Activated CD4-positive, alpha-beta T cell treated with anti-CD3 and anti-CD28 coated beads for 24 hours (primary cell): Measurements from ENCODE around the gene RHOT2.

Experiments used
- DNase-seq, 2 donors: peaks; one replicate each; pipeline ENCODE4 v3.0.0-alpha.2; 2020; ENCODE audit warnings: low read depth in 2 of 2

Gene RHOT2

DNA sequence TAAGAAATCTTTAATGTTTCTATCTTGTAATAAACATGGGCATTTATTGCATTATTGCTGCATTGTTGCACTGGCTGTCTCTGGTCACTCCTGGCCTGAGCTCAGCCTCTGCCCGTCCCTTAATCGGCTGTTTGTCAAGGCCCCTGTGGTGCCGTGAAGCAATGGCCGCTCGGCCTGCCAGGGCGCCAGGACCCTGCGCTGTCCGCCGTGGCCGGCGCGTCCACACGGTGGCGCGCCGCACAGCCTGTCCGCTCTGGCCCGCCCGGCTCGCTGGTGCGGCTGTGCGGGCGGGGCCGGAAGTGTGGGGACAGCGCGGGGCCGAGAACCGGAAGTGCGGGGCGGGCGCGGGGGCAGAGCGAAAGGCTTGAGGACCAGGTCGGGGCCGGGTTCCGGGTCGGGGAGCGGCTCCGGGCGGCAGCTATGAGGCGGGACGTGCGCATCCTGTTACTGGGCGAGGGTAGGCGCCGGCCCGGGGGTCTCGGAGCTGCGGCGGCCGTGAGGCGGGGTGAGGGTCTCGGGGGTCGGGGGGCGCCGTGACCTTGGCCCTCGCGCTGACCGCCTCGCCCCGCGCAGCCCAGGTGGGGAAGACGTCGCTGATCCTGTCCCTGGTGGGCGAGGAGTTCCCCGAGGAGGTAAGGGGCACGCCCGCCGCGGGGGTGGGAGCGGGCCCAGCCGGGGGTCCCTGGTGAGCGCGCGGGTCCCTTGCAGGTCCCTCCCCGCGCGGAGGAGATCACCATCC lies at the start of gene RHOT2:
TSS of gene RHOT2 (plus strand) at position 353 of the 739 bp plus-strand sequence. CDS start at position 421, 68 bp downstream.
- peak; percentile 90 to 91 for DNase-seq

DNA sequence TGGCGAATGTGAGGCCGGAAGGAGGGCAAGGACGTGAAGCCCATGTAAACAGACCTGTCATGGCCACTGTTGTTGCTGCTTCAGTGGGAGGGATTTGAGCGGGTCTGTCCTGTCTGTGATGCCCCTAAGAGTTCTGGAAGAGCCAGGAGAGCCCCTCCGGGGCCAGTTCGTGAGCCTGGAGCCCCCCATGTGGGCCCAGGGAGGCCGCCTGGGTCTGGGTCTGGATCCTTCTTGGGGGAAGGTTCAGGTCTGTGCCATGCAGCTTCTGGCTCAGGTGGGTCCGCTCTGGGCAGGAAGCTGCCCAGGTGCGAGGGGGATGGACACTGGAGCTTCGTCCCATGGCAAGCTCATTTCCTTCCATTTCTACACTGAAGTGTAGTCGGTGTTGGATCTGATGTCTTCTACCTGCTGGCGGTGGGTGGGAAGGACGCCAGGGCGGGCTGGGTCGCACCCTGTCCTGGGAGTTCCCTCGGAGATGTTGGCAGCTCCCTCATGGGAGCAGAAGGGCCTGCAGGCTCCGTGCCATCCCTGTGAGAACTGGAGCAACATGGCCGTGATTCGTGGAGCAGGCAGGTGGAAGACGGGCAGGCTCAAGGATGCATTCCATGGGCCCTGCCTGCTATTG lies 48.3 kb upstream of the RHOT2 start:
- DNase-seq = no peak

DNA sequence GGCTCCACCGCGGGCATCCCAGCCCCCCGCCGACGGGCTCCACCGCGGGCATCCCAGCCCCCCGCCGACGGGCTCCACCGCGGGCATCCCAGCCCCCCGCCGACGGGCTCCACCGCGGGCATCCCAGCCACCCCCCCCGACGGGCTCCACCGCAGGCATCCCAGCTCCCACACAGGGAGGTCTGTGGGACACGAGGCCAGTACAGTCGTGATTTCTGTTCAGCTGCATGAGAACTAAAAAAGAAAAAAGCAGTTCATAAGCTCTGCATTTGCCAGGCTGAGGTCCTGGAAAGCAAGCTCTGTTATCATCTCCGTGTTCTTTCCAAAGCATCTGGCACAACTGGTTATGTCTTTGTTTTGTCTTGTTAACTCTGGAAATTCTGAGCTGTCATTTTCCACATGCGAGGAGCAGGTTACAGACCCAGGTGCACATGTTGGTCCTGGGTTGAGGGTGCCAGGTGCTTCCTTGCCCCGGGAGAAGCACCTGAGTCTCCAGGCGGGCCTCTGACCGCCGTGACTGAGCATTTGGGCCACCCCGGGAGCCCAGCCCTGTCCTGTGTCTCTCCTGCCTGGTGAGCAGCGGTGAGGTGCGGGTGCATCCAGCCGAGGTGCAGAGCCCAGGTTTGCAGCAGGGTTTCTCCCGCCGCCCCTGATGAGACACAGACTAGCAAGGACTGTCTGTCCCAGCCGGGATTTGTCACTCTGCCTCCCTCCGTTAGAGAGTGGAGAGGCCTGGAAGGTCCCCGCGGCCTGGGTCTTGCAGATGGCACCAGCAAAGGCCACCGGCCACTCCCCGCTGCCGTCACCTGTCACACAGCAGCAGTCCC lies 47.0 kb upstream of the RHOT2 start:
- no peak for DNase-seq

DNA sequence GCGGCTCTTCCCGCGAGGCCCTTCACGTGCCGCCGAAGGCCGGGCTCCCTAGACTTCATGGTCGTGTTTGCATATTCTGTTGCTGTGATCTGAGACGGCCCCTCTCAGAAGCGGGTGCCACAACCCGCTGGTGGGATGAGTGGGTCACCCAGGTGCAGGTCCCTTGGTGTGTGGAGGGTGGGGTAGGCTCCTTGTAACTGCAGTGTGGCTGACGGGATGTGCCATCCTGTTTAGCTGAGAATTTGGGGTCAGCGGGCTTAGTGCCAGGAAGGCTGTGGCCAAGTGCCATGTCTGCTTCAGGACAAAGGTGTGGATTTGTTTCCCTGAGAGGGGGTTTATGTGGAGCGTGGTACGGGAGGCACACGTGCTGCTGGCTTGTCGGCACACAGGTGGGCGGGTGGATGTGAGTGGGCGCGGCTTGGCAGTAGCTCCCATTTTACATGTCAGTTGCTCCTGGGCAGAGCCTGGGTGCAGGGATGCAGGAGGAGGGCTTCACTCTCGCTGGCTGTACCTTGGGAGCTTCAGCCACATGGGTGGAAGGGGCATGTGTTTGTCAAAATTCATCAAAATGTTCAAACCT lies 46.3 kb upstream of the RHOT2 start:
- no peak for DNase-seq

DNA sequence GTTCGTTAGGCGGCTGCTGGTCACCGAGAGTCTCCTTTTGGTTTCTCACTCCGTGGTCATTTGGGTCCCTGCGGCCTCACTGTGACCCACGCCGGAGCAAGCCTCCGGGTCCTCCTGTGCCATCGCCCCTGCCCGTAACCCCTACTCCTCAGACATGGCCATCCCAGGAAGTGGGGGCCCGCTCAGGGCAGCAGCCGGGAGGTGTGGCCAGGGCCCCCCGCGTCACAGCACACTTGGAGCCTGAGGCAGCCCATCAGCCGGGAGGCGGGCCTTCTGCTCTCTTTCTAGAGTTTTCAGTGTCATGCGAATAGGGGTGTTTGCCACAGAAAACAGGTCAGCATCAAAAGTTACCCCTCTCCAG lies 45.0 kb upstream of the RHOT2 start:
- no peak for DNase-seq

DNA sequence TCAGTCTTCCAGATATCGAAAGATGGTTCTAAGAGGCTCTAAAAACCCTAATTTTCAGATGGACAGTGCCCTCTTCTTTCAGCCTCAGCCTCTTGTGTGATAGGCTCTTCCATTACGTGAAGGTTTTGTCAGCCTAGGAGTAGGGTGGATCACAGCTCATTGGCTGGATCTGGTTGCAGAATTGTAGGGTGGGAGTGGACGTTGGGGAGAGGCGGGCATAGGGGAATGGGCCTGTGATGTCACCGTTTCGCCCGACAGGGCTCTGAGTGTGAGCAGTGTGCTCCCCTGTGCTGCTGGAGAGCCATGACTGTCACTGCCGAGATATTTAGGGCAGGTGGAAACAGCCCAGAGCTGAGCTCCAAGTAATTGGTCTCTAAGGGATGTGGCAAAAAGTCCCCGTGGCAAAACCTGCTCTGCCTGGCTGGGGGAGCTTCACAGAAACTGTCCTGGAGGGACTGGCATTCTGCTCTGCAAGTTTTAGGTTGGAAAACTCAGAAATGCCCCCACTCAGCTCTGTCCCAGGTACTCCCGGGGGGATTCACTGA lies 43.3 kb upstream of the RHOT2 start:
- DNase-seq = no peak

DNA sequence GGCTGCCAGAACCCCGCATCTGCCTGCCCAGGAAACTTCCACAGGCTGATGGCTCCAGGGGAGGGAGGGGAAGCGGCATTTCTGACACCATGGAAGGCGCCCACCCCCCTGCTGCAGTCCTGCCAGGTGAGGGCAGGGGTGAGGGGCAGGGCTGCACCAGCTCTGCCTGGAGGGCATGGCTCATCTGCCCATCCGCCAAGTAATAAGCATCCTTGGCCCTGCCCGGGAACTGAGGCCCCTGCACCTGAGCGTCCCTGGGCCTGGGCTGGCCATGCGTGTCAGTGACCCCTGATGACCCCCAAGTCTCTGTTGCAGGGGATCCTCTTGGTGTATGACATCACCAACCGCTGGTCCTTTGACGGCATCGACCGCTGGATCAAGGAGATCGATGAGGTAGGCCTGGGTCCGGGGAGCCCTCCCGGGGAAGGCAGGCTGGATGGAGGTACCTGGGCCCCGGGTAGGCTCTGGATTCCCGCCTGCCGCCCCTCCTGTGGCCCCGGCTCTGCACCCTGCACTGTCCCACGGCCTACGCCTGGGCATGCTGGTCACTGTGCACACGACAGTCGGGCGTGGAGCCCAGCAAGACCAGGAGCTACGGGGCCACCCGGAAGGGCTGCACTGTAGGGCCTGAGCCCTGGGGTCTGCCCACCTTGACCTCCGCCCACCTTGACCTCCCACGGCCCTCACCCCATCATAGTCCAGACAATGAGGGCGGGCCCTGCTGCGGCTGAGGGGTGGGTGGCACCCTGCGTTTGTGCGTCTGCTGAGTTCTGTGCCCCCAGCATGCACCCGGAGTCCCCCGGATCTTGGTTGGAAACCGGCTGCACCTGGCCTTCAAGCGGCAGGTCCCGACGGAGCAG lies 42.6 kb upstream of the RHOT2 start:
- no peak for DNase-seq

DNA sequence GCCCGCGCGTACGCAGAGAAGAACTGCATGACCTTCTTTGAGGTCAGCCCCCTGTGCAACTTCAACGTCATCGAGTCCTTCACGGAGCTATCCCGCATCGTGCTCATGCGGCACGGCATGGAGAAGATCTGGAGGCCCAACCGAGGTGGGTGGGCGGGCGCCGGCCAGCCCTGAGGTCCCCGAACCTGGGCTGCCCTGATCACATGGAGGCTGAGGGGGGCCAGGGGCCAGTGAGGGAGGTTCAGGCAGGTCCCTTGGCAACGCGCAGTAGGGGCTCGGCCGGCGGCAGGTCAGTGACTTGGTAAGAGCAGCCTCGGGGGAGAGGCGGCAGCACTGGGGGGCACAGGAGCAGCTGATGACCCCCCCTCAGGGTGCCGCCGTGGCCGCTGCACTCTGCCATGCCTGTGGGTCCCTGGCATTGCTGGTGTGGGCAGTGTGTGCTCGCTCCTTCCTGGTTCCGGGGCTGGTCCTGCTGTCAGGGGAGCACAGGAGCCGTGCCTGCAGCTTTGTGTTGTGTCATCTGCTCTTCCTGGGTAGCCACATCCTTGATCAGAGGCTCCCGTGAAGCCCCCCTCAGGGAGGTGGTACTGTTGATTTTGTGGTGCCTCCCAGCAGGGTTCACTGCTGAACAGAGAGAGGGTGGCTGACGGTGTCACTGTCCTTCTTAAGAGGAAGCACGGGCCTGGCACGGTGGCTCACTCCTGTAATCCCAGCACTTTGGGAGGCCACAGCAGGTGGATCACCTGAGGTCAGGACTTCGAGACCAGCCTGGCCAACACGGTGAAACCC lies 41.8 kb upstream of the RHOT2 start:
- DNase-seq = no peak

DNA sequence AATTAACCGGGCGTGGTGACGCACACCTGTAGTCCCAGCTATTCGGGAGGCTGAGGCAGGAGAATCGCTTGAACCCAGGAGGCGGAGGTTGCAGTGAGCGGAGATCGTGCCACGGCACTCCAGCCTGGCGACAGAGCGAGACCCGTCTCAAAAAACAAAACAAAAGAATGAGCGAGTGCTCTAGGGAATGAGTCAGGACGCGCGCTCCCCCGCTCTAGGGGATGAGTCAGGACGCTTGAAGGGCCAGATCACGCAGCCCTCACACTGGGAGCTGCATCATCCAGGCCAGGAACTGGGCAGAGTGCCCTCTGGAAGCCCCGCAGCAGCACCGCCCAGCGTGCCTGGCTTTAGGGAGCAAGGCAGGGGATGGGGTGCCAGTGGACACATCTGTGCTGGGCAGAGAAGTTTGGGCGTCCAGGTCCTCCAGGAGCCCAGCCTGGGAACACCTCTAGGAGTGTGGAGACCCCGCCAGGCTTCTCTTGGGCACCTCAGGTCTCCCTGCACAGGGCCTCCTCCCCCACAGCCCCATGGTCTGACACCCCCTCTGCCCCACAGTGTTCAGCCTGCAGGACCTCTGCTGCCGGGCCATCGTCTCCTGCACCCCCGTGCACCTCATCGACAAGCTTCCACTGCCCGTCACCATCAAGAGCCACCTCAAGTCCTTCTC lies 41.0 kb upstream of the RHOT2 start:
- no peak for DNase-seq

DNA sequence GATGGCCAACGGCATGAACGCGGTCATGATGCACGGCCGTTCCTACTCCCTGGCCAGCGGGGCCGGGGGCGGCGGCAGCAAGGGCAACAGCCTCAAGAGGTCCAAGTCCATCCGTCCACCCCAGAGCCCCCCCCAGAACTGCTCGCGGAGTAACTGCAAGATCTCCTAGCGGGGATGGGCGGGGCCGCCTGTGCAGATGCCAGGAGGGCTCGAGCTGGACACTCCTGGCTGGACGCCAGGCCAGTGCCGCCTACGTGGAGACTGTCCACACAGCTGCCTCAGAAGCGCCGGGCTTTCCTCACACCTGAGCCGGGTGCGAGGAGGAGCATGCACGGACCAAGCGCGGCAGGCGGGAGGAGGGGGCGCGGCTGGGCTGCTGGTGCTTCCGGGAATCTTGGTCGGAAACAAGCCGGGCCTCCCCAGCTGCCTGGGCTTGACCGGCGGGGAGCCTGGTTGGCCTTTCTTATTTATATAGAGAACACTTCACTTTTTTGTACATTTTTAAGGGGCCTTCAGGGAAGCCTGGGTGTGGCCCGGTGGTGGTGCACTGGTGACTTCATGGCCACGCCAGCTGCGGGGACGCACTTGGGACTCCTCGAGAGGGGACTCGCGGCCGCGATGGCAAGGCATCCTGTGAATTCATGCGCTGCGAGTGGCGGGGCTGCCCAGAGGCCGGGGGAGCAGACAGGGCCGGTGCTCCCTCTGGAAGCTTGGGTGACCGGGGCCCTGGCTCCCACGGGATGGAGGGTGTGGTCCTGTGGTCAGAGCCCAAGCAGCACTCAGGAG lies 40.3 kb upstream of the RHOT2 start:
- no peak for DNase-seq

DNA sequence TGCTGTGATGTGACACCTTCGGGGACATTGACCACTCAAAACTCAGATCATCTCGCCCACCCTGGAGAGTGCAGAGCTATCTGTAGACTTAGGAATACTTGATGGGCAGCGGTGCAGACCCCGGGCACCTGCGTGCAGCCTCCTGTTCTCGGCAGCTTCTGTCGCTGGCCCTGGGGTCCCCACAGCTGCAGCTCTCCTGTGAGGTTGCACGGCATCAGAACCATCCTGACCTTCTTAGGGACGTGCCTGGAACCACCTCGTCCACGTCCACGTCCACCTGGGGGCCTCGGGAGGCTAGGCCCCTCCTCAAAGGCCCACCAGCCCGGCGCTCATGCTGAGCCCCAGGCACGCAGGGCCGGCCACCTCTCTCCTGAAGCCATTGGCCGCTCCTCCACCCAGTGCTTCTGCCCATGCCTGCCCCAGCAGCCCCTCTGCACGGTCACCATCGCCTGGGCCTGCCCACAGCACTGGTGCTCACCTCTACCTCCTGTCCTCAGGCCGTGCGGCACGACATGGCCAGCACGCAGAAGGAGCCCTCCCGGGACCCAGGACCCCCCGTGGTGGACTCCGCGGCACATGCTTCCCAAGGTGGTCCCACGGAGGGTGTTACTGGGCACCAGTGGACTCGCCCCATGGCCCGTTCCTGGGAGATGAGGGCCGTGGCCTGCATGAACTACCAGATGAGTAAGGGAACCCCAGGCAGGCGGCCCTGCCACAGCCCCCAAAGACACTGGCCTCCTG lies 39.4 kb upstream of the RHOT2 start:
- DNase-seq = no peak

DNA sequence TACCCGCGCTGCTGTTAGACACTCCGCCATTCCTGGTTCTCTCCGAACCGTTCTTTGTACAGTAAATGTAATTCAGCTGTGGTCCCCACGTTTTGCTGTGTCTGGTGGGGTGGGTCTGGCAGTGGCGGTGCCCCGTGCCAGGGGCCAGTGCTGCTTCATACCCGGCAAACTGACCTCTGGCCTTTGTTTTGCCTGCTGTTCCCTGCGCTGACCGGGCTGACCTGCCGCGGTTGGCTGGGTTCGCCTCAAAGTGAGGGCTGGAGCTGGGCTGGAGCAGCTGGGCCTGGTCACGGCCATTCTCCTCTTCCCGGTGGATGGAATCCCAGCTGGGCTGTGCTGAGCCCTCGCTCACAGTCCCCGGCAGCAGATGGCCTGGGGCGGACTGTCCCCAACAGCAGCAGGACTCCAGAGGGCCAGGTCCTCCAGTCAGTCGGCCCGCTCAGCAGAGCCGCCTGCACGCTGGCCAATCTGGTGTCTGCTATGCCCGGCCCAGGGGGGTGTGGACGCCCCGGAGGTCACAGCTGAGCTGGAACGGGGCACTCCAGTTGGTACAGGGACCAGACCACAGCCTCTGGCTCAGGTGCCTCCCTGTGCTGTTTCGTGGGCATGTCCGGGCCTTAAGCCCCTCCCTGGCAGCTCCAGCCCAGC lies 38.6 kb upstream of the RHOT2 start:
- DNase-seq = no peak

DNA sequence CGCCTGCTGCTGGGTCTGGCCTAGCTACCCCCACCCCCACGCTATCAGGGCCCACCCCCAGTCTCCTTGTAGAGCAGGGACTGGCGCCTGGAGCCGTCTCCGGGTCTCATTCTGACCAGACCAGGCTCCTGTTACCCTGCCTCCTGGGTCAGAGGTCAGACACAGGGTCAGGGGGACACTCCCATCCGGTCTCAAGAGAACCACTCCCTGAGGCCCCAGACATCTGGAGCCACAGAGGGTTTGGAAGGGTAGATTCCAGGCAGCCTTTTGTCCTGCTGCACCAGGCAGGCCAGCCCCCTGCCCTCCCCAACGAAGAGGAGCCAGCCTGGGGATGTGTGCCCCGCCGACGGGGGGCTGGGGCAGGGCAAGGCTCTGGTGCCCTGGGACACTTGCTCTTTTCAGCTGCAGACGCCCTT lies 38.1 kb upstream of the RHOT2 start:
- no peak for DNase-seq

DNA sequence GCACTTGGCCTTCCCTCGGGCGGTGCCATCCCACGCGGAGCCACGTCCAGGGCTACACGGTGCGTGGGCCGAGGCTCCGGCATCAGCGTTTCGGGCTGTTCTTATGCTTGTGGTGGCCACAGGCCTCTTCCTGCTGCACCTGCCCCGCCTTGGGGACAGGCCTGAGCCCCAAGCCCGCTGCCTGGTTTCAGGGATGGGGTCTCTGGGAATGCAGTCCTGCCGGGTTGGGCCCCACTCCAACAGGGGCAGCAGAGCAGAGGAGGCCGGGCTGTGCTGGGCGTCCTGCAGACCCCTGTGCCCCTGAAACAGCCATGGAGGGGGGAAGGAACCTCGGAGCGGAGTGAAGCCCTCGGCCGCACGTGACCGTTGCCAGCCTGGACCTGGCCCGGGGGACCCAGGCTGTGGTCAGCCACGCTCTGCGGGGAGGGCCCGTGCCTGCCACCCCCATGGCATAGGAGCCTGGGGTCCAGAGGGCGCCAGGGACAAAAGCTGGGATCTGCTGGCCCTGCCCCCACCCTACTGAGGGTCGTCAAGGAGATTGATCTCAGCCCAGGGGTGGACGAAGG lies 37.6 kb upstream of the RHOT2 start:
- no peak for DNase-seq

DNA sequence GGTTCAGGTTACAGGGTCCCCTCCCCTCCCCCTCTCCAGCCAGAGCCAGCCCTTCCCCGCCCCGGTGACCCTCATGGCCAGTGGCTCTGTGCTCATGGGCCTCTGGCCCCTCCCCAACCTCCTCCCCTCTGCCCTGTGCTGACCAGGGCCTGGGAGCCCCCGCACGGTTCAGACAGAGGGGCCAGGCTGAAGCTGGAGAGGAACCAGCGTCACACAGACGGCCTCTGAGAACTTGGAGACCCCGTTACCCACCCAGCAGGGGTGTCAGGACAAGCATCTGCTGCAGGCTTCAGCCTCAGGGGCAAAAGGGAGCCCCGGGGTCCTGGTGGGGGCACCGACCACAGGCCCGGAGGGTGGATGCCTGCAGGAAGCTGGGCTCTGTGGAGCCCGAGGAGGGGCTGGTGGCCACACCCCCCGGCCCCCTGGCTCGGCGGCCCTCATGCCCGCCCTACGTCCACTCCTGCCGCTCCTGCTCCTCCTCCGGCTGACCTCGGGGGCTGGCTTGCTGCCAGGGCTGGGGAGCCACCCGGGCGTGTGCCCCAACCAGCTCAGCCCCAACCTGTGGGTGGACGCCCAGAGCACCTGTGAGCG lies 37.0 kb upstream of the RHOT2 start, which contains the start of gene WFIKKN1:
TSS of gene WFIKKN1 (plus strand) at position 171 of the 591 bp plus-strand sequence. CDS start at position 440, 269 bp downstream.
- no peak for DNase-seq

DNA sequence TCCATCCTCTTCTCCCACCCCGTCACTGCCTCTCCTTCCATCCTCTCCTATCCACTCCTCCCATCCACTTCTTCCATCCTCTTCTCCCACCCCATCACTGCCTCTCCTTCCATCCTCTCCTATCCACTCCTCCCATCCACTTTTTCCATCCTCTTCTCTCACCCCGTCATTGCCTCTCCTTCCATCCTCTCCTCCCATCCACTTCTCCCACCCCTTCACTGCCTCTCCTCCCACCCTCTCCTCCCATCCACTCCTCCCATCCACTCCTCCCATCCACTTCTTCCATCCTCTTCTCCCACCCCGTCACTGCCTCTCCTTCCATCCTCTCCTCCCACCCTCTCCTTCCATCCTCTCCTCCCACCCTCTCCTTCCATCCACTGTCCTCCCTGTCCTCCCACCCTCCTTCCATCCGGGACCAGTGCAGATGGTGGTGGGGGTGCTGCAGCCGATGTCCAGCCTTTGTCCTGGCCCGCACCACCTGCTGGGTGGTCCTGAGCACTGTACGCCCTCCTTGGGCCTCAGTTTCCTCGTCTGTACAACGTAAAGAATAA lies 36.0 kb upstream of the RHOT2 start:
- DNase-seq = no peak
